ENCODE results near the gene DNAH6.

DNA sequence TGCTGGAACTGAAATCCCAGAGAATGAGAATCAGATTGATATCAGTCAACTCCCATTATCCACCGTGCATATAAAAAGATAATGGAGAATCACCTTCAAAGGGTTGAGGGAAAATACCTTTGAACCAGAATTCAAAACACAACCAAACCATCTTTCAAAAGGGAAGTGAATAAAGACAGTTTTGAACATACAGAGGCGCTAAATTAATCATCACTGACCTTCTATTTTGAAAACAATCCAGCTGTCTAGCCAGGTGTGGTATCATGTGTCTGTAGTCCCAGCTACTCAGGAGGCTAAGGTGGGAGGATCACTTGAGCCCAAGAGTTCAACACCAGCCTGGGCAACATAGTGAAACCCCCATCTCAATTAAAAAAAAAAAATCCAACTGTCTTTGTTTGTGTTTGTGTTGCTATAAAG, 300.9 kb downstream of the DNAH6 start:
- TF ChIP-seq, protein P1, sequence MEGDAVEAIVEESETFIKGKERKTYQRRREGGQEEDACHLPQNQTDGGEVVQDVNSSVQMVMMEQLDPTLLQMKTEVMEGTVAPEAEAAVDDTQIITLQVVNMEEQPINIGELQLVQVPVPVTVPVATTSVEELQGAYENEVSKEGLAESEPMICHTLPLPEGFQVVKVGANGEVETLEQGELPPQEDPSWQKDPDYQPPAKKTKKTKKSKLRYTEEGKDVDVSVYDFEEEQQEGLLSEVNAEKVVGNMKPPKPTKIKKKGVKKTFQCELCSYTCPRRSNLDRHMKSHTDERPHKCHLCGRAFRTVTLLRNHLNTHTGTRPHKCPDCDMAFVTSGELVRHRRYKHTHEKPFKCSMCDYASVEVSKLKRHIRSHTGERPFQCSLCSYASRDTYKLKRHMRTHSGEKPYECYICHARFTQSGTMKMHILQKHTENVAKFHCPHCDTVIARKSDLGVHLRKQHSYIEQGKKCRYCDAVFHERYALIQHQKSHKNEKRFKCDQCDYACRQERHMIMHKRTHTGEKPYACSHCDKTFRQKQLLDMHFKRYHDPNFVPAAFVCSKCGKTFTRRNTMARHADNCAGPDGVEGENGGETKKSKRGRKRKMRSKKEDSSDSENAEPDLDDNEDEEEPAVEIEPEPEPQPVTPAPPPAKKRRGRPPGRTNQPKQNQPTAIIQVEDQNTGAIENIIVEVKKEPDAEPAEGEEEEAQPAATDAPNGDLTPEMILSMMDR (IDR thresholded peaks at IDR 0.05) = no peak
- TF ChIP-seq POLR2AphosphoS5 (IDR thresholded peaks at IDR 0.05) (no peak), POLR2A (IDR thresholded peaks at IDR 0.05) (no peak)
